AG04449 (cell line): ENCODE results near the gene GABRG2.

Experiments
- CTCF ChIA-PET: fragments of 350-600 bp; formaldehyde crosslinking; extraction: SDS; loops from one replicate; lab custom pipeline; 2021; ENCODE audit warnings: antibody characterized with exemption; lab: Yijun Ruan, JAX
- POLR2A ChIA-PET: fragments of 400-600, 350-600 bp; formaldehyde crosslinking; extraction: SDS; loops from one replicate; lab custom pipeline; 2020; ENCODE audit warnings: antibody characterized with exemption, inconsistent platforms; lab: Yijun Ruan, JAX
- DNase-seq: peaks from one replicate; pipeline ENCODE4 v3.0.0-alpha.2; 2010; ENCODE audit warnings: low read depth, low spot score
- H3K4me3 ChIP-seq: 2 replicates; pipeline ENCODE4 v1.5.1; 2011; ENCODE audit warnings: low read depth, mild to moderate bottlenecking, control low read depth, low read length
- TF ChIP-seq, protein P1 (sequence below): IDR thresholded peaks from one replicate; pipeline ENCODE4 v1.5.1; 2011; ENCODE audit warnings: mild to moderate bottlenecking, moderate library complexity, low read length, control low read depth, inconsistent platforms; ENCODE audit not compliant: insufficient read depth; ENCODE audit errors: missing control alignments

Gene GABRG2

DNA sequence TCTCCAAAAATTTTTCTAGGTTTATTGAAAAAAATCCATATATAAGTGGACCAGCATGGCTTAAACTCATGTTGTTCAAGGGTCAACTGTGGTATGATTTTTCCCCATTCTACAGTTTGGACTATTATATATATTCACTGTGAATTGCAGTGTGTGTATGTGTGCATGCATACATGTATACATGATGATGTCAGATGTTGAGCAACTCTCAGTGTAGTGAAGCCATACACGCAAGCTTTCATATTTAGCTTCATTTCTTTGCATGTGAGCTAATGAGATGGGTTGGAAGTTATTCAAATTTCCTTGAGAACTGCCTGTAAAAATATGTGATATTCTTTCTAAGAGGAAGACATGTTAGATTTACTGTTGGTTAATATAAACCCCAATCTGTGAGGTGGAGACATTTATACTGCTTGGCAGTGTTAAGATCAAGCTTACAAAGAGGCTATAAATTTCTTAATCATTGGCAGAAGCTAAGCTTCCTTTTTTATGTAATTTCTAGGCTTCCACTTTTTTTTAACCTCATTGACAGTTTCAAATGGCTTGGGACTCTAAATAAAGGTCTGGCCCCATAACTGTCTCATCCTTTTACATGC lies 134.8 kb downstream of the GABRG2 start:
- DNase-seq, result no peak
- ChIA-PET POLR2A (no interaction called here), CTCF (no interaction called here)
- no peak overlapping the region for H3K4me3 ChIP-seq
- TF ChIP-seq, protein P1, sequence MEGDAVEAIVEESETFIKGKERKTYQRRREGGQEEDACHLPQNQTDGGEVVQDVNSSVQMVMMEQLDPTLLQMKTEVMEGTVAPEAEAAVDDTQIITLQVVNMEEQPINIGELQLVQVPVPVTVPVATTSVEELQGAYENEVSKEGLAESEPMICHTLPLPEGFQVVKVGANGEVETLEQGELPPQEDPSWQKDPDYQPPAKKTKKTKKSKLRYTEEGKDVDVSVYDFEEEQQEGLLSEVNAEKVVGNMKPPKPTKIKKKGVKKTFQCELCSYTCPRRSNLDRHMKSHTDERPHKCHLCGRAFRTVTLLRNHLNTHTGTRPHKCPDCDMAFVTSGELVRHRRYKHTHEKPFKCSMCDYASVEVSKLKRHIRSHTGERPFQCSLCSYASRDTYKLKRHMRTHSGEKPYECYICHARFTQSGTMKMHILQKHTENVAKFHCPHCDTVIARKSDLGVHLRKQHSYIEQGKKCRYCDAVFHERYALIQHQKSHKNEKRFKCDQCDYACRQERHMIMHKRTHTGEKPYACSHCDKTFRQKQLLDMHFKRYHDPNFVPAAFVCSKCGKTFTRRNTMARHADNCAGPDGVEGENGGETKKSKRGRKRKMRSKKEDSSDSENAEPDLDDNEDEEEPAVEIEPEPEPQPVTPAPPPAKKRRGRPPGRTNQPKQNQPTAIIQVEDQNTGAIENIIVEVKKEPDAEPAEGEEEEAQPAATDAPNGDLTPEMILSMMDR, result no peak
